ENCODE measurements around the gene CECR2. TPM values are rescaled to one million over a fixed set of nuclear protein-coding genes. Genes with fewer than 3 reads are reported as not detected.

Gene CECR2
- total and polyA plus RNA-seq, 10 of the 15 experiments (the other 5 are each of a cell fraction or from before 2014, with no cell fraction given): 0.01 to 0.08 (median 0.01) TPM; not detected in 7

DNA sequence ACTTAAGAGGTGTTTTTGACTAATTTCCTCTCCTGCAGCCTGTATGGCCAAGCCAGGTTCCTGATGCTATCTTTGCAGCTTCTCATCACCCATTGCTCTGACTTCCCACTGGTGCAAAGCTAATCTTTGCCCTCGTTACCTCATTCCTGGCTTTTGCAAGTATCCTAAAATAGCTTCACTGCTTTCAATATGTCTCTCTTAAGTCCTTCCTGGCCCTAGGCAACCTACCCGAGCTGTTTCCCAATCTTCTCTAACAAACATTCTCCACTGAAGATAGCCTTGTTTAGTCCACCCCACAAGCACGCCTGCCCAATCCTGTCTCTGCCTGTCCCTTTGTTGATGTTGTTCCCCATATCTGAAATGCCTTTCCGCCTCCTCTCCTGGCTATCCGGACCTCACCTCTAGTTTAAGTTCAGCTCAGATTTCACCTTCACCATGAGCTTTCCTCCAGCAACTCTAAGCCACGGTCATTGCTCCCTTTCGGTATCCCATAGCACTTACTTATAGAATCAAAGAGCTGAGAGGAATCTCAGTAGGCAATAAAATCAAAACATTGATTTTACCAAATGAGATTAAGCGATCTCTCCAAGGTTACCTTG lies 30.1 kb upstream of the CECR2 start:
- BruUV-seq (replicated peaks): no TSS peak
- intact Hi-C loops (cut with micrococcal nuclease; ENCODE audit: unreplicated experiment): no loop called here
- no peak overlapping the region for H3K4me3 ChIP-seq
- no peak overlapping the region for H3K27ac ChIP-seq (ENCODE audit: control insufficient read depth, insufficient read depth)
- no peaks in the 10 kb centered on the region for H3K4me1 ChIP-seq (ENCODE audit: control insufficient read depth, insufficient read depth, low read length)
- ChIA-PET POLR2A (no interaction called here), SMC1A (ENCODE audit: uncharacterized antibody, unreplicated experiment) (interaction anchor here (1.1 kb wide), 1 partner anchor 137 kb away, joined by 3 read pairs; no protein-coding TSS in a partner anchor), CTCF (interaction anchor here (0.9 to 1.7 kb wide), 4 partner anchors 10 to 163 kb away, joined by 3 to 5 read pairs (median 4); no protein-coding TSS in a partner anchor), RAD21 (ENCODE audit: unreplicated experiment) (interaction anchor here (1.4 kb wide), 1 partner anchor 10 kb away, joined by 3 read pairs; no protein-coding TSS in a partner anchor)
- FAIRE-seq: no peak
- H3K27me3 ChIP-seq (replicated peaks in 1 of 2; ENCODE audit: control insufficient read depth in 2 of 2, insufficient read depth in 2 of 2, low read length in 1 of 2): no peaks in the 10 kb centered on the region; a peak in 1 of 4 replicates
- WGBS (ENCODE audit: insufficient coverage, insufficient replicate concordance, low lambda C conversion rate, missing lambda C conversion rate): 54% methylated on average over 8 of the region's 8 CpGs
- in situ Hi-C loops (cut with MboI): no loop called here
- no peak overlapping the region for H3K4me2 ChIP-seq (ENCODE audit: control insufficient read depth, insufficient read depth)
- no peak overlapping the region for H2AFZ ChIP-seq (ENCODE audit: control insufficient read depth, low read depth, low read length)
- H3K9me3 ChIP-seq (replicated peaks; ENCODE audit: control insufficient read depth, insufficient read depth, low read length): no peaks in the 10 kb centered on the region
- H4K20me1 ChIP-seq (ENCODE audit: control insufficient read depth, insufficient read depth): no peaks in the 10 kb centered on the region
- no peak for ATAC-seq
- no peak for DNase-seq (ENCODE audit: low read depth, low spot score)
- H3K79me2 ChIP-seq (ENCODE audit: control insufficient read depth, insufficient read depth, low read length): no peaks in the 10 kb centered on the region
- no peak for TF ChIP-seq POLR2AphosphoS2 (IDR thresholded peaks at IDR 0.05; ENCODE audit: low read depth, low read length)
- no peak for TF ChIP-seq BHLHE40 (IDR thresholded peaks at IDR 0.05; ENCODE audit: borderline replicate concordance in 1 of 2, low read depth in 2 of 2, low read length in 1 of 2)
- TF ChIP-seq TAF1 (IDR thresholded peaks at IDR 0.05; ENCODE audit: borderline replicate concordance, low read depth, low read length): no peak
- no peak for TF ChIP-seq HCFC1 (IDR thresholded peaks at IDR 0.05; ENCODE audit: low read length)
- no peak for TF ChIP-seq ZNF217 (IDR thresholded peaks at IDR 0.05)
- no peak for TF ChIP-seq SREBF1 (IDR thresholded peaks at IDR 0.05; ENCODE audit: low read length)
- TF ChIP-seq ETV6 (conservative IDR thresholded peaks at IDR 0.05 in 1 of 2, IDR thresholded peaks at IDR 0.05 in 1 of 2; ENCODE audit: borderline replicate concordance in 1 of 2, low read depth in 1 of 2): no peak
- no peak overlapping the region for H3K9ac ChIP-seq (ENCODE audit: control insufficient read depth, insufficient read depth, low read length)
- no peaks in the 10 kb centered on the region for H3K36me3 ChIP-seq (ENCODE audit: control insufficient read depth in 2 of 2, insufficient read depth in 2 of 2, low read length in 1 of 2)

DNA sequence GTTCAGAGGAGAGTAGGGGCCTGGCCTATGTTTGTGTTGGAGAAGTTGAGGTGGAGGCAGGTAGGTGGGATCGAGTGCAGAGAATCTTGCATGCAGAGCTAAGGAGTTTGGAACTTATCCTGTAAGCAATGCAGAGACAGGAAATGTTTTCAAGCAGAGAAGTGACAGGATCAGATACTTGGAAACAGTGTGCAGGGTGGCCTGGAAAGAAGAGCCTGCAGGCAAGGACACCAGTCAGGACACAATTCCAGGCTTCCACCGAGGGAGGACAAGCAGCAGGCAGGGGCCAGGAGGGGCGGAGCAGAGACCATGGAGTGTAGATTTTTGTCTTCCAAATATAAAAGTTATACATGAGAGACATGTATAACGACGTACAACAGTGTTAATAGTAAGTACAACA lies 26.9 kb upstream of the CECR2 start:
- no peaks in the 10 kb centered on the region for H4K20me1 ChIP-seq (ENCODE audit: control insufficient read depth, insufficient read depth)
- in situ Hi-C loops (cut with MboI): no loop called here
- FAIRE-seq (no peak), ATAC-seq (no peak), DNase-seq (ENCODE audit: low read depth, low spot score) (no peak)
- H3K27ac ChIP-seq (ENCODE audit: control insufficient read depth, insufficient read depth): no peak overlapping the region
- H3K4me1 ChIP-seq (ENCODE audit: control insufficient read depth, insufficient read depth, low read length): no peaks in the 10 kb centered on the region
- no peak for TF ChIP-seq NFYA (IDR thresholded peaks at IDR 0.05; ENCODE audit: borderline replicate concordance, low read depth, low read length)
- no peak for TF ChIP-seq POLR2AphosphoS5 (IDR thresholded peaks at IDR 0.05; ENCODE audit: low read length)
- no peak for TF ChIP-seq HCFC1 (IDR thresholded peaks at IDR 0.05; ENCODE audit: low read length)
- no peak for TF ChIP-seq RUNX3 (IDR thresholded peaks at IDR 0.05; ENCODE audit: low read length)
- no peak for TF ChIP-seq SIX5 (IDR thresholded peaks at IDR 0.05; ENCODE audit: low read depth, low read length, severe bottlenecking)
- no peak for TF ChIP-seq ZNF274 (IDR thresholded peaks at IDR 0.05; ENCODE audit: insufficient read depth, insufficient read length)
- ChIA-PET CTCF (no interaction called here), RAD21 (ENCODE audit: unreplicated experiment) (interaction anchor here (0.7 kb wide), 1 partner anchor 307 kb away, joined by 5 read pairs; no protein-coding TSS in a partner anchor), POLR2A (no interaction called here), SMC1A (ENCODE audit: uncharacterized antibody, unreplicated experiment) (no interaction called here)
- WGBS (ENCODE audit: insufficient coverage, insufficient replicate concordance, low lambda C conversion rate, missing lambda C conversion rate): 63% methylated on average over 5 of the region's 5 CpGs
- H3K4me3 ChIP-seq: no peak overlapping the region
- no peaks in the 10 kb centered on the region; a peak in 1 of 4 replicates for H3K27me3 ChIP-seq (replicated peaks in 1 of 2; ENCODE audit: control insufficient read depth in 2 of 2, insufficient read depth in 2 of 2, low read length in 1 of 2)
- no peak overlapping the region for H3K9ac ChIP-seq (ENCODE audit: control insufficient read depth, insufficient read depth, low read length)
- intact Hi-C loops (cut with micrococcal nuclease; ENCODE audit: unreplicated experiment): no loop called here
- H2AFZ ChIP-seq (ENCODE audit: control insufficient read depth, low read depth, low read length): no peak overlapping the region
- H3K79me2 ChIP-seq (ENCODE audit: control insufficient read depth, insufficient read depth, low read length): no peaks in the 10 kb centered on the region
- no peaks in the 10 kb centered on the region for H3K36me3 ChIP-seq (ENCODE audit: control insufficient read depth in 2 of 2, insufficient read depth in 2 of 2, low read length in 1 of 2)
- H3K4me2 ChIP-seq (ENCODE audit: control insufficient read depth, insufficient read depth): no peak overlapping the region
- H3K9me3 ChIP-seq (replicated peaks; ENCODE audit: control insufficient read depth, insufficient read depth, low read length): no peaks in the 10 kb centered on the region
- BruUV-seq (replicated peaks): no TSS peak
